OCI-LY1 (cell line): ENCODE data around the gene PHACTR2.

ENCODE experiments used
- H2AFZ ChIP-seq: fragments of 200-600 bp; sonication (generic), shearing (Covaris generic); 2 replicates; pipeline ENCODE4 v1.6.0; 2014; ENCODE audit warnings: antibody characterized with exemption, mild to moderate bottlenecking, low read length
- H3F3A ChIP-seq: fragments of 200-600 bp; sonication (generic), shearing (Covaris generic); 2 replicates; pipeline ENCODE4 v1.6.0; 2014; ENCODE audit warnings: mild to moderate bottlenecking, antibody characterized with exemption, low read length, moderate library complexity; ENCODE audit not compliant: insufficient read depth
- H3K27ac ChIP-seq: fragments of 200-600 bp; sonication (generic); 2 replicates; pipeline ENCODE4 v1.5.1; 2014; ENCODE audit warnings: low read length, mixed run types, mild to moderate bottlenecking, low read depth; ENCODE audit not compliant: poor library complexity, severe bottlenecking
- H3K27me3 ChIP-seq: fragments of 200-600 bp; sonication (generic); 2 replicates; pipeline ENCODE4 v1.6.0; 2014; ENCODE audit warnings: antibody characterized with exemption, mild to moderate bottlenecking, low read length, moderate library complexity; ENCODE audit not compliant: insufficient read depth
- H3K36me3 ChIP-seq: fragments of 200-600 bp; sonication (generic); 2 replicates; pipeline ENCODE4 v1.6.1; 2014; ENCODE audit warnings: mild to moderate bottlenecking, antibody characterized with exemption, low read length, moderate library complexity, mixed read lengths; ENCODE audit not compliant: insufficient read depth
- H3K4me1 ChIP-seq: fragments of 200-600 bp; sonication (generic); 2 replicates; pipeline ENCODE4 v1.5.1; 2014; ENCODE audit warnings: mild to moderate bottlenecking, low read length, moderate library complexity; ENCODE audit not compliant: insufficient read depth, severe bottlenecking
- H3K4me2 ChIP-seq: fragments of 200-600 bp; sonication (generic), shearing (Covaris generic); 2 replicates; pipeline ENCODE4 v1.6.1; 2014; ENCODE audit warnings: low read length
- H3K4me3 ChIP-seq: fragments of 200-600 bp; sonication (generic); 2 replicates; pipeline ENCODE4 v1.5.1; 2014; ENCODE audit warnings: low read length, low read depth, mild to moderate bottlenecking, mixed read lengths; ENCODE audit not compliant: poor library complexity, severe bottlenecking
- H3K79me2 ChIP-seq: fragments of 200-600 bp; shearing (Covaris generic); 2 replicates; pipeline ENCODE4 v1.6.1; 2016; ENCODE audit warnings: mixed run types, low read length, mixed read lengths; ENCODE audit not compliant: insufficient read depth
- H3K9ac ChIP-seq: fragments of 200-600 bp; sonication (generic), shearing (Covaris generic); 2 replicates; pipeline ENCODE4 v1.6.1; 2014; ENCODE audit warnings: mild to moderate bottlenecking, low read length, mixed read lengths
- H3K9me2 ChIP-seq: fragments of 200-600 bp; sonication (generic), shearing (Covaris generic); 2 replicates; pipeline ENCODE4 v1.6.1; 2014; ENCODE audit warnings: low read depth, mild to moderate bottlenecking, low read length, mixed read lengths
- H3K9me3 ChIP-seq: fragments of 200-600 bp; shearing (Covaris generic); 2 replicates; pipeline ENCODE4 v1.6.1; 2014; ENCODE audit warnings: low read length, mixed read lengths
- H4K20me1 ChIP-seq: fragments of 200-600 bp; sonication (generic), shearing (Covaris generic); 2 replicates; pipeline ENCODE4 v1.6.0; 2016; ENCODE audit warnings: mild to moderate bottlenecking, low read length; ENCODE audit not compliant: insufficient read depth
- CTCF ChIP-seq: fragments of 200-600 bp; sonication (generic), shearing (Covaris generic); IDR thresholded peaks from 2 replicates; pipeline ENCODE4 v1.5.1; 2017; ENCODE audit warnings: mild to moderate bottlenecking, antibody characterized with exemption, low read length, moderate library complexity, mixed read lengths
- EZH2 ChIP-seq: fragments of 200-600 bp; sonication (generic), shearing (Covaris generic); IDR thresholded peaks from 2 replicates; pipeline ENCODE4 v1.8.0; 2017; ENCODE audit warnings: borderline replicate concordance, mixed run types, mild to moderate bottlenecking, antibody characterized with exemption, low read length, moderate library complexity, mixed read lengths

PHACTR2 gene

GRCh38 chr6:143699430-143699825 is 21.7 kb downstream of the PHACTR2 start:
- H3K9me3 ChIP-seq = no peaks in the 10 kb centered on the region
- no peak overlapping the region for H3K4me3 ChIP-seq
- H3K9ac ChIP-seq = no peak overlapping the region
- H2AFZ ChIP-seq = no peak overlapping the region
- H3K4me1 ChIP-seq = no peaks in the 10 kb centered on the region
- H3K9me2 ChIP-seq = no peaks in the 10 kb centered on the region
- no peak overlapping the region for H3K4me2 ChIP-seq
- TF ChIP-seq EZH2 (no peak), CTCF (no peak)
- no peaks in the 10 kb centered on the region for H4K20me1 ChIP-seq
- H3K27ac ChIP-seq = no peak overlapping the region
- no peaks in the 10 kb centered on the region for H3K36me3 ChIP-seq
- no peaks in the 10 kb centered on the region for H3F3A ChIP-seq
- no peaks in the 10 kb centered on the region for H3K27me3 ChIP-seq
- no peaks in the 10 kb centered on the region for H3K79me2 ChIP-seq

- H3K9me2 ChIP-seq = no peaks in the 10 kb centered on the region
- no peaks in the 10 kb centered on the region for H3F3A ChIP-seq
- TF ChIP-seq CTCF (no peak), EZH2 (no peak)
- H3K4me3 ChIP-seq = no peak overlapping the region
- no peak overlapping the region for H3K4me2 ChIP-seq
- H3K9ac ChIP-seq = no peak overlapping the region
- no peak overlapping the region for H3K27ac ChIP-seq
- no peaks in the 10 kb centered on the region for H3K9me3 ChIP-seq
- H3K79me2 ChIP-seq = no peaks in the 10 kb centered on the region
- no peaks in the 10 kb centered on the region for H4K20me1 ChIP-seq
- no peaks in the 10 kb centered on the region for H3K36me3 ChIP-seq
- H3K27me3 ChIP-seq = no peaks in the 10 kb centered on the region
- H3K4me1 ChIP-seq = no peaks in the 10 kb centered on the region
- H2AFZ ChIP-seq = no peak overlapping the region
These were observed 23.1 kb downstream of the PHACTR2 start for GRCh38 chr6:143700684-143701348.

GRCh38 chr6:143701349-143702234 is 23.8 kb downstream of the PHACTR2 start:
- H3K27ac ChIP-seq = no peak overlapping the region
- H3K79me2 ChIP-seq = no peaks in the 10 kb centered on the region
- no peaks in the 10 kb centered on the region for H3K36me3 ChIP-seq
- H3K9me3 ChIP-seq = no peaks in the 10 kb centered on the region
- no peaks in the 10 kb centered on the region for H4K20me1 ChIP-seq
- H3F3A ChIP-seq = no peaks in the 10 kb centered on the region
- H2AFZ ChIP-seq = no peak overlapping the region
- no peak overlapping the region for H3K4me2 ChIP-seq
- H3K9ac ChIP-seq = no peak overlapping the region
- H3K4me1 ChIP-seq = no peaks in the 10 kb centered on the region
- no peaks in the 10 kb centered on the region for H3K27me3 ChIP-seq
- no peak overlapping the region for H3K4me3 ChIP-seq
- TF ChIP-seq EZH2 (no peak), CTCF (no peak)
- no peaks in the 10 kb centered on the region for H3K9me2 ChIP-seq
